ENCODE data around the gene APOB. TPM values are rescaled to one million over a fixed set of nuclear protein-coding genes. Genes with fewer than 3 reads are reported as not detected.

APOB gene
- polyA plus RNA-seq, 1 donor, result 863 TPM

DNA sequence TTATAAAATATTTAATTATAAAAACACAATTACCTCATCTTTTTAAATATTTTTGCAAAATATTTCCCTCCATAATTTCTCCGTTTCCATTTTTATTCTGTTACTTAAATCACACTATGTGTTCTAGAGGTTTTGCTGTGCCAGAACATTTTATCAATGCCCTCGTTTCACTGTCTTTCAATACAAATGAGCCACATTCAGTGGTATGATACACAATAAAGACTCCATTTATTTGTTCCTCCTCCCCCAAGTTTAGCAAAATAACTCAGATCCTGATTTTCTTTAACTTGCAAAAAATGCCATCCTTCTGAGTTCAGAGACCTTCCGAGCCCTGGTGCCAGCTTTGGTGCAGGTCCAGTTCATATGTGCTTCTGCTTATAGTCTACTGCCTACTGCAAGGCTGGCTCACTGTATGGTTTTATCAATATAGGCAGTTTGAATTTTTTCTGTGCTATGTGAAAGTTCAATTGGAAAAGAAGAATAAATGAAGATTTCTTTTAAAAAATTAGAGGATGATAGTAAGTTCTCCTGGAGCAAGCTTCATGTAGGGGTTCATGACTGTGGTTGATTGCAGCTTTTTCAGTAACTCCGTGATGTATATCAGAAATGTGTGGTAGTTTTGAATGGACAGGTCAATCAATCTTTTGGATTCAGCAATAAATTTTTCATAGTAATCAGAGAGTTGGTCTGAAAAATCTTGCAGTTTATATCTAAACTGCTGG is 42.5 kb downstream of the APOB start:
- Histone ChIP-seq H3K4me3 (ENCODE audit: low read length) (no peak overlapping the region), H3K27ac (ENCODE audit: low read length) (no peak overlapping the region), H3K9me3 (ENCODE audit: control insufficient read depth, low read depth, low read length) (no peaks in the 10 kb centered on the region), H3K27me3 (ENCODE audit: control insufficient read depth, insufficient read depth, low read length) (no peaks in the 10 kb centered on the region), H3K36me3 (ENCODE audit: control insufficient read depth, insufficient read depth, low read length) (peaks cover 21% of the 10 kb centered on the region), H3K4me1 (ENCODE audit: control insufficient read depth, insufficient read depth, low read length) (no peaks in the 10 kb centered on the region)
- WGBS (ENCODE audit: insufficient coverage, low lambda C conversion rate), result 91% methylated on average over 1 of the region's 4 CpGs
- DNase-seq, result no peak

GRCh38 chr2:20999906-21000645 is 43.8 kb downstream of the APOB start:
- no CpG with 5 or more reads among the region's 4 CpGs for WGBS (ENCODE audit: insufficient coverage, low lambda C conversion rate)
- H3K4me1 ChIP-seq (ENCODE audit: control insufficient read depth, insufficient read depth, low read length), result no peaks in the 10 kb centered on the region
- DNase-seq, result peak; percentile 14 to 23
- H3K9me3 ChIP-seq (ENCODE audit: control insufficient read depth, low read depth, low read length), result no peaks in the 10 kb centered on the region
- H3K4me3 ChIP-seq (ENCODE audit: low read length), result no peak overlapping the region
- H3K27me3 ChIP-seq (ENCODE audit: control insufficient read depth, insufficient read depth, low read length), result no peaks in the 10 kb centered on the region
- peaks cover 19% of the 10 kb centered on the region for H3K36me3 ChIP-seq (ENCODE audit: control insufficient read depth, insufficient read depth, low read length)
- H3K27ac ChIP-seq (ENCODE audit: low read length), result no peak overlapping the region

- peaks cover 18% of the 10 kb centered on the region for H3K36me3 ChIP-seq (ENCODE audit: control insufficient read depth, insufficient read depth, low read length)
- DNase-seq, result no peak
- no peaks in the 10 kb centered on the region for H3K4me1 ChIP-seq (ENCODE audit: control insufficient read depth, insufficient read depth, low read length)
- no peak overlapping the region for H3K4me3 ChIP-seq (ENCODE audit: low read length)
- no peak overlapping the region for H3K27ac ChIP-seq (ENCODE audit: low read length)
- no peaks in the 10 kb centered on the region for H3K27me3 ChIP-seq (ENCODE audit: control insufficient read depth, insufficient read depth, low read length)
- WGBS (ENCODE audit: insufficient coverage, low lambda C conversion rate), result 100% methylated on average over 1 of the region's 5 CpGs
- no peaks in the 10 kb centered on the region for H3K9me3 ChIP-seq (ENCODE audit: control insufficient read depth, low read depth, low read length)
Measured at GRCh38 chr2:20998972-20999905, 44.6 kb downstream of the APOB start.

- DNase-seq, result no peak
- Histone ChIP-seq H3K4me1 (ENCODE audit: control insufficient read depth, insufficient read depth, low read length) (no peaks in the 10 kb centered on the region), H3K9me3 (ENCODE audit: control insufficient read depth, low read depth, low read length) (no peaks in the 10 kb centered on the region), H3K36me3 (ENCODE audit: control insufficient read depth, insufficient read depth, low read length) (peaks cover 9% of the 10 kb centered on the region), H3K27ac (ENCODE audit: low read length) (no peak overlapping the region), H3K27me3 (ENCODE audit: control insufficient read depth, insufficient read depth, low read length) (no peaks in the 10 kb centered on the region), H3K4me3 (ENCODE audit: low read length) (no peak overlapping the region)
- 90% methylated on average over 5 of the region's 7 CpGs for WGBS (ENCODE audit: insufficient coverage, low lambda C conversion rate)
Measured at GRCh38 chr2:20997953-20998722, 45.7 kb downstream of the APOB start.

DNA sequence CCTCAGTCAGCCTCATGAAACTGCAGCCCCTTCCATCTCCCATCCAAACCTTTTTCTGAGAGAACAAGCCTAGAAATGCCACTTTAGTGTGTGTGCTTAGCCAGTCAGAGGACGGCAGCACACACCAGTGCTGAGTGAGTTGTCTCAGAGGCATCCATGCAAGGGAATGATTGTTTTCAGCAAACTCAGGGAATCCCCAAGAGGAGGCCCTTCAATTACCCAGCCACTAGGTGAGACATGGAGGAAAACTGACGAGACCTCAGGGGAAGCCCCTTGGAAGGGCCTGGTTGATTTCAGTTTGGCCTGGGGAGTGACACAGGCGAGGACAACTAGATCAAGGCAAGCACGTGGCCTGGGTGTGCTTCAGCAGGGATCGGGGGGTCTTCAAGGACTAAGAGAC is 49.7 kb downstream of the APOB start:
- DNase-seq, result no peak
- no peaks in the 10 kb centered on the region for H3K9me3 ChIP-seq (ENCODE audit: control insufficient read depth, low read depth, low read length)
- H3K4me1 ChIP-seq (ENCODE audit: control insufficient read depth, insufficient read depth, low read length), result no peaks in the 10 kb centered on the region
- no peak overlapping the region for H3K27ac ChIP-seq (ENCODE audit: low read length)
- 80% methylated on average over 2 of the region's 5 CpGs for WGBS (ENCODE audit: insufficient coverage, low lambda C conversion rate)
- no peaks in the 10 kb centered on the region for H3K27me3 ChIP-seq (ENCODE audit: control insufficient read depth, insufficient read depth, low read length)
- H3K36me3 ChIP-seq (ENCODE audit: control insufficient read depth, insufficient read depth, low read length), result no peaks in the 10 kb centered on the region
- H3K4me3 ChIP-seq (ENCODE audit: low read length), result no peak overlapping the region

GRCh38 chr2:20992201-20992711 is 51.6 kb downstream of the APOB start:
- no peak for DNase-seq
- no peak overlapping the region for H3K27ac ChIP-seq (ENCODE audit: low read length)
- no peaks in the 10 kb centered on the region for H3K4me1 ChIP-seq (ENCODE audit: control insufficient read depth, insufficient read depth, low read length)
- 79% methylated on average over 2 of the region's 8 CpGs for WGBS (ENCODE audit: insufficient coverage, low lambda C conversion rate)
- no peak overlapping the region for H3K4me3 ChIP-seq (ENCODE audit: low read length)
- no peaks in the 10 kb centered on the region for H3K36me3 ChIP-seq (ENCODE audit: control insufficient read depth, insufficient read depth, low read length)
- H3K27me3 ChIP-seq (ENCODE audit: control insufficient read depth, insufficient read depth, low read length), result no peaks in the 10 kb centered on the region
- H3K9me3 ChIP-seq (ENCODE audit: control insufficient read depth, low read depth, low read length), result no peaks in the 10 kb centered on the region

DNA sequence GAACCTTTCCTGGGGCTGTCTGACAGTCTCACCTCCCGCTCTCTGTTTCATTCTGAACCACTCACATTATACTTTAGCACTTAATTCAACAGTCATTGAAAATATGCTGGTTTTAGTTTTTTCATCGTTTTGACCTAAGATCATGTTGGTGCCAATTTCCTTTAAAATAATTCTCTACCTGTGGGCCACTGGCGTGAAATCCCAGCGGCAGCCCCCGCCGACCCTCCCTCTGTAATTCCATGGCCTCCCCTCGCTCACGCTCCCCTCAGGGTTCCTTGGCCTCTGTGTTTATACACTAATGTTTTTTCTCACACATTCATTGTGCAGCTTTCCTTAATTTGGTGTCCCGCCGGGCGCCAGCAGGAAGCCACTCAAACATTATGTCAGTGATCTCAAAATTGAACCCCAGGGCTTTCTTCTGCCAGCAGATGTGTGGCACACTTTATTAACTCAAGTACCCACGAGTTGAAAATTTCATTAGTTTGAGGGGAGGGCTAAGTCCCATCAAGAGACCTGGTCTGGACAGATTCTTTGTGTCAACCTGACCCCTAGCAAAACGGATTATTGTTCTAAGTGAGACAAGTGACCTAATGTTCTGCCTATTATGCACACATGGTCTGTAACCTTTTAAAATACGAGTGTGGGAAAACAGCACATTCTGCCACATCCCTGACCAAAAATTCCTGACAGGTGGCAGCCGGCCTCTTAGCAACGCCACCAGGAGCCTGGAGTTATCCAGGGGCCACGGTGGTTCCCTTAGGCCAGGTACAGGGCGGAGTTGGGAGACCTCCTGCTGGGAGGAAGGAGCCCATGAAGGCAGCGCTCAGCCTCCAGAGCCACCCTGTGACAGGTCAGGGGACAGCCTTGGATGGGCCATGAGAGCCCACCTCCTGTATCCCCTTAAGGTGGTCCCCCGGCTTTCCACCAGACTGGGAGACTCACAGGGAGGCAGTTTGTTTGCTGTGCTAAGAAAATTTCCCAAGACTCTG is 53.1 kb downstream of the APOB start:
- H3K9me3 ChIP-seq (ENCODE audit: control insufficient read depth, low read depth, low read length), result no peaks in the 10 kb centered on the region
- H3K4me3 ChIP-seq (ENCODE audit: low read length), result no peak overlapping the region
- whole genome bisulfite sequencing (ENCODE audit: insufficient coverage, low lambda C conversion rate), result 83% methylated on average over 3 of the region's 20 CpGs
- no peaks in the 10 kb centered on the region for H3K27me3 ChIP-seq (ENCODE audit: control insufficient read depth, insufficient read depth, low read length)
- DNase-seq, result no peak
- H3K4me1 ChIP-seq (ENCODE audit: control insufficient read depth, insufficient read depth, low read length), result no peaks in the 10 kb centered on the region
- H3K36me3 ChIP-seq (ENCODE audit: control insufficient read depth, insufficient read depth, low read length), result no peaks in the 10 kb centered on the region
- no peak overlapping the region for H3K27ac ChIP-seq (ENCODE audit: low read length)

DNA sequence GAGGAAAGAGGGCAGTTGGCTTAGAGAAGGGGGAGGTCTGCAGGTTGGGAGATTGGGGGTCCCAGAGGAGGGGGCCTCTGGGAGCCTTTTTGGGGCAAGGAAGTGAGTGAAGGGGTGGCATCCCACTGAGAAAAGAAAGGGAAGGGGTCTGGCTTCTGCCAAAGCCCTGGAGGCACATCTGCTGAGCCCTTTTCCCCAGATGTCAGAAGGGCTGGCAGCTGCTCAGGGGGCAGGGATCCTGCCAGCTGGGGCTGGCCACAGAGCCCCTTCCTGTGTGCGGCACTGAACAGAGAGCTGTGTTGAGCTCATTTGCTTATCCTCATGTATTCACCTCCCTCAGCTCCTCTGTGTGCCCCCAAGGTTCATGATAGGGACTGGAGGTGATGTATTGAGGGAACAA is 54.5 kb downstream of the APOB start:
- Histone ChIP-seq H3K4me3 (ENCODE audit: low read length) (no peak overlapping the region), H3K27ac (ENCODE audit: low read length) (no peak overlapping the region), H3K36me3 (ENCODE audit: control insufficient read depth, insufficient read depth, low read length) (no peaks in the 10 kb centered on the region), H3K27me3 (ENCODE audit: control insufficient read depth, insufficient read depth, low read length) (no peaks in the 10 kb centered on the region), H3K4me1 (ENCODE audit: control insufficient read depth, insufficient read depth, low read length) (no peaks in the 10 kb centered on the region), H3K9me3 (ENCODE audit: control insufficient read depth, low read depth, low read length) (no peaks in the 10 kb centered on the region)
- DNase-seq, result no peak
- no CpG with 5 or more reads among the region's 1 CpG for WGBS (ENCODE audit: insufficient coverage, low lambda C conversion rate)

GRCh38 chr2:20988905-20989304 is 55.0 kb downstream of the APOB start:
- no peak for DNase-seq
- no peaks in the 10 kb centered on the region for H3K27me3 ChIP-seq (ENCODE audit: control insufficient read depth, insufficient read depth, low read length)
- H3K4me1 ChIP-seq (ENCODE audit: control insufficient read depth, insufficient read depth, low read length), result no peaks in the 10 kb centered on the region
- no peak overlapping the region for H3K4me3 ChIP-seq (ENCODE audit: low read length)
- H3K27ac ChIP-seq (ENCODE audit: low read length), result no peak overlapping the region
- WGBS (ENCODE audit: insufficient coverage, low lambda C conversion rate), result no CpG with 5 or more reads among the region's 4 CpGs
- no peaks in the 10 kb centered on the region for H3K9me3 ChIP-seq (ENCODE audit: control insufficient read depth, low read depth, low read length)
- no peaks in the 10 kb centered on the region for H3K36me3 ChIP-seq (ENCODE audit: control insufficient read depth, insufficient read depth, low read length)
